Vagina (tissue), 2 donors: ENCODE results near the gene PSTPIP2. TPM values are rescaled to one million over a fixed set of nuclear protein-coding genes. Genes with fewer than 3 reads are reported as not detected.
A peak's percentile ranks its signal among the peaks of the same experiment; 100 is the strongest.

Experiments
- DNase-seq, 2 donors: peaks; one replicate each; pipeline ENCODE4 v3.0.0-alpha.2; 2017; ENCODE audit errors: extremely low spot score in 2 of 2
- H3K27ac ChIP-seq: fragments of 200-600 bp; sonication (generic); one replicate; pipeline ENCODE4 v1.5.1; 2019
- H3K27me3 ChIP-seq: fragments of 200-600 bp; sonication (generic); one replicate; pipeline ENCODE4 v1.5.1; 2019
- H3K36me3 ChIP-seq, 2 donors: fragments of 200-600 bp; sonication (generic); one replicate each; pipeline ENCODE4 v1.5.1; 2017 to 2019
- H3K4me1 ChIP-seq: fragments of 200-600 bp; sonication (generic); one replicate; pipeline ENCODE4 v1.5.1; 2019
- H3K4me3 ChIP-seq, 2 donors: fragments of 200-600 bp; sonication (generic); 1 replicate in 1 of 2; 2 replicates in 1 of 2; pipeline ENCODE4 v1.5.1; 2016 to 2019
- H3K9me3 ChIP-seq: fragments of 200-600 bp; sonication (generic); one replicate; pipeline ENCODE4 v1.5.1; 2019
- POLR2A ChIP-seq, 2 donors: fragments of 450-650 bp; IDR thresholded peaks; one replicate each; pipeline ENCODE4 v1.6.1; 2017; ENCODE audit warnings: antibody characterized with exemption in 2 of 2, mild to moderate bottlenecking in 2 of 2, moderate library complexity in 2 of 2
- POLR2AphosphoS5 ChIP-seq, 2 donors: sonication (generic); formaldehyde crosslinking; IDR thresholded peaks; one replicate each; pipeline ENCODE4 v1.9.0; 2017; ENCODE audit warnings: antibody characterized with exemption in 2 of 2, mild to moderate bottlenecking in 2 of 2, low read depth in 1 of 2; ENCODE audit not compliant: insufficient read depth in 1 of 2
- intact Hi-C: fragments of 100-400 bp; cut with DNase I; formaldehyde crosslinking; loops from one replicate; pipeline ENCODE4 v1.15.1; 2023
- total RNA-seq: library from RNA; depleted of rRNA; stranded (reverse); fragments of >200 nt; gene quantifications from one replicate; pipeline ENCODE4 v1.2.3, GENCODE V29; 2016
- TF ChIP-seq, protein P1 (sequence below), 3 experiments: fragments of 450-650 bp in 2 of 3; fragments of 200-600 bp in 1 of 3; sonication (generic) in 1 of 3; IDR thresholded peaks; one replicate each; pipeline ENCODE4 v1.5.1; 2017 to 2019; ENCODE audit warnings: antibody characterized with exemption in 3 of 3, mild to moderate bottlenecking in 2 of 3, moderate library complexity in 2 of 3

PSTPIP2 gene
- total RNA-seq, 1 donor from 2014 or later, result 9.1 TPM

- Histone ChIP-seq H3K27ac (no peak overlapping the region), H3K36me3 (no peaks in the 10 kb centered on the region), H3K9me3 (no peaks in the 10 kb centered on the region), H3K4me1 (no peaks in the 10 kb centered on the region), H3K27me3 (no peaks in the 10 kb centered on the region), H3K4me3 (no peak overlapping the region)
- TF ChIP-seq POLR2A (IDR thresholded peaks at IDR 0.05) (no peak), POLR2AphosphoS5 (IDR thresholded peaks at IDR 0.05; ENCODE audit: insufficient read depth in 1 of 2, low read depth in 1 of 2) (no peak)
- TF ChIP-seq, protein P1, sequence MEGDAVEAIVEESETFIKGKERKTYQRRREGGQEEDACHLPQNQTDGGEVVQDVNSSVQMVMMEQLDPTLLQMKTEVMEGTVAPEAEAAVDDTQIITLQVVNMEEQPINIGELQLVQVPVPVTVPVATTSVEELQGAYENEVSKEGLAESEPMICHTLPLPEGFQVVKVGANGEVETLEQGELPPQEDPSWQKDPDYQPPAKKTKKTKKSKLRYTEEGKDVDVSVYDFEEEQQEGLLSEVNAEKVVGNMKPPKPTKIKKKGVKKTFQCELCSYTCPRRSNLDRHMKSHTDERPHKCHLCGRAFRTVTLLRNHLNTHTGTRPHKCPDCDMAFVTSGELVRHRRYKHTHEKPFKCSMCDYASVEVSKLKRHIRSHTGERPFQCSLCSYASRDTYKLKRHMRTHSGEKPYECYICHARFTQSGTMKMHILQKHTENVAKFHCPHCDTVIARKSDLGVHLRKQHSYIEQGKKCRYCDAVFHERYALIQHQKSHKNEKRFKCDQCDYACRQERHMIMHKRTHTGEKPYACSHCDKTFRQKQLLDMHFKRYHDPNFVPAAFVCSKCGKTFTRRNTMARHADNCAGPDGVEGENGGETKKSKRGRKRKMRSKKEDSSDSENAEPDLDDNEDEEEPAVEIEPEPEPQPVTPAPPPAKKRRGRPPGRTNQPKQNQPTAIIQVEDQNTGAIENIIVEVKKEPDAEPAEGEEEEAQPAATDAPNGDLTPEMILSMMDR (IDR thresholded peaks at IDR 0.05), result no peak
- intact Hi-C loops, result no loop called here
- no peak for DNase-seq
Measured at GRCh38 chr18:45980229-45980628, 91.8 kb downstream of the PSTPIP2 start.

- Histone ChIP-seq H3K27ac (no peak overlapping the region), H3K4me3 (no peak overlapping the region), H3K9me3 (no peaks in the 10 kb centered on the region), H3K4me1 (no peaks in the 10 kb centered on the region), H3K27me3 (no peaks in the 10 kb centered on the region), H3K36me3 (no peaks in the 10 kb centered on the region)
- intact Hi-C loops, result no loop called here
- TF ChIP-seq, protein P1 (IDR thresholded peaks at IDR 0.05), result no peak
- no peak for TF ChIP-seq POLR2AphosphoS5 (IDR thresholded peaks at IDR 0.05; ENCODE audit: insufficient read depth in 1 of 2, low read depth in 1 of 2)
- TF ChIP-seq POLR2A (IDR thresholded peaks at IDR 0.05), result no peak
- DNase-seq, result peak in 1 of 2 donors; percentile 20
Measured at GRCh38 chr18:45978084-45978483, 94.0 kb downstream of the PSTPIP2 start.

- intact Hi-C loops, result no loop called here
- DNase-seq, result no peak
- no peaks in the 10 kb centered on the region for H3K4me1 ChIP-seq
- no peaks in the 10 kb centered on the region for H3K27me3 ChIP-seq
- no peak overlapping the region for H3K4me3 ChIP-seq
- H3K9me3 ChIP-seq, result no peaks in the 10 kb centered on the region
- TF ChIP-seq POLR2A (IDR thresholded peaks at IDR 0.05), result no peak
- TF ChIP-seq POLR2AphosphoS5 (IDR thresholded peaks at IDR 0.05; ENCODE audit: insufficient read depth in 1 of 2, low read depth in 1 of 2), result no peak
- TF ChIP-seq, protein P1 (IDR thresholded peaks at IDR 0.05), result no peak
- no peak overlapping the region for H3K27ac ChIP-seq
- H3K36me3 ChIP-seq, result no peaks in the 10 kb centered on the region
Measured at GRCh38 chr18:45976974-45977373, 95.1 kb downstream of the PSTPIP2 start.

DNA sequence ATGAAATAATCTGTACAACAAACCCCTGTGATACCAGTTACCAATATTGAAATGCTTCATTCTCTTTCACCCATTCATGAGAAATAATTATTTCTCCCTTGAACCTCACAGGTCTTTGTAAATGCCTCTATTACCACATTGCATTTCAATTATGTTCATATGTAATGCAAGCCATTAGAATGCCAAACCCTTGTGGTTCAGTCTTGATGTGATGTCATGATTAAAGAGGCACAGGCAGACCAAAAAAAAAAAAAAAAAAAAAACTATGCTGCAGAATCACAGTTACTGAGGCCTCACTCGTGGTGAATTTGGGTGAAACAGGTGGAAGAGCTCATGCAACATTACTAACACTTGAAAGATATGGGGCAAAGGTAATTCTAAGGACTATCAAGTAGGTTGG, 95.5 kb downstream of the PSTPIP2 start:
- Histone ChIP-seq H3K27ac (no peak overlapping the region), H3K36me3 (no peaks in the 10 kb centered on the region), H3K9me3 (no peaks in the 10 kb centered on the region), H3K4me3 (no peak overlapping the region), H3K4me1 (no peaks in the 10 kb centered on the region), H3K27me3 (no peaks in the 10 kb centered on the region)
- DNase-seq, result no peak
- intact Hi-C loops, result no loop called here
- no peak for TF ChIP-seq POLR2A (IDR thresholded peaks at IDR 0.05)
- no peak for TF ChIP-seq POLR2AphosphoS5 (IDR thresholded peaks at IDR 0.05; ENCODE audit: insufficient read depth in 1 of 2, low read depth in 1 of 2)
- TF ChIP-seq, protein P1 (IDR thresholded peaks at IDR 0.05), result no peak

- Histone ChIP-seq H3K4me1 (no peaks in the 10 kb centered on the region), H3K27me3 (no peaks in the 10 kb centered on the region), H3K36me3 (no peaks in the 10 kb centered on the region), H3K9me3 (no peaks in the 10 kb centered on the region), H3K27ac (no peak overlapping the region), H3K4me3 (no peak overlapping the region)
- TF ChIP-seq POLR2AphosphoS5 (IDR thresholded peaks at IDR 0.05; ENCODE audit: insufficient read depth in 1 of 2, low read depth in 1 of 2) (peak in 1 of 2 donors; percentile 37), POLR2A (IDR thresholded peaks at IDR 0.05) (no peak)
- TF ChIP-seq, protein P1 (IDR thresholded peaks at IDR 0.05), result peak; percentile 16 to 76 (median 39)
- DNase-seq, result no peak
- intact Hi-C loops, result no loop called here
Measured at GRCh38 chr18:45974088-45974536, 97.9 kb downstream of the PSTPIP2 start.
